ENCODE results near the gene SHANK2.

The SHANK2 gene

DNA sequence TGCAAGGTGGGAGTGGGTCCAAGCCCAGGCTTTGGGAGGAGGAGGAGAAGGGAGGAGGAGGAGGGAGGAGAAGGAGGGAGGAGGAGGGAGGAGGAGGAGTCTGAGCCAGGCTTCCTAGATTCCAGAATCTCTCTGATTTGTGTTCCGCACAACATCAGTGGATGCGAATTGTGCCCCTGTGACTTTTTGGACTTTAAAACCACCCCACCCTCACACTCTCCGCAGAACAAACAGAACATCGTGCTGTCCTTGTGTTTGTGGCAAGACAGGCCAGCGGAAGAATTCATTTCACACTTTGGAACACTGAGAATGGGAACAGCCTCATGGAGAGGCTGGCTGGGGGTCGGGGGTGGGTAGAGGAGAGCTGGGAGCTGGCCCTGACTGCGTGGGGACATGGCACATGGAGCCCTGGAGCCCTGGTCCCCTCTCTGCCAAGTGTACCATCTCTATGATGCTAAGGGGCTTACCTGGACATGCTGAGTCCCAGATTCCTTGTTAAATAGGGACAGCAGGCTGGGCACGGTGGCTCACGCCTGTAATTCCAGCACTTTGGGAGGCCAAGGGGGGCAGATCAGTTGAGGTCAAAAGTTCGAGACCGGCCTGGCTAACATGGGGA is 16.4 kb upstream of the SHANK2 start:
- DNase-seq = no peak

GRCh38 chr11:71267807-71268421 is 15.5 kb upstream of the SHANK2 start:
- no peak for DNase-seq

GRCh38 chr11:71266114-71266833 is 13.9 kb upstream of the SHANK2 start:
- no peak for DNase-seq

GRCh38 chr11:71265559-71266092 is 13.2 kb upstream of the SHANK2 start:
- no peak for DNase-seq

- no peak for DNase-seq
Measured at GRCh38 chr11:71263386-71263785, 11.0 kb upstream of the SHANK2 start.

GRCh38 chr11:71255800-71256479 is 3.6 kb upstream of the SHANK2 start:
- DNase-seq = no peak

GRCh38 chr11:71255323-71255722 is 2.9 kb upstream of the SHANK2 start:
- DNase-seq = no peak

- DNase-seq = no peak
Measured at GRCh38 chr11:71253794-71254193, 1.4 kb upstream of the SHANK2 start.

- DNase-seq = no peak
Measured at GRCh38 chr11:71252770-71253730, 673 bp upstream of the SHANK2 start.

- DNase-seq = no peak
Measured at GRCh38 chr11:71251761-71252268, 562 bp downstream of the SHANK2 start.

GRCh38 chr11:71251151-71251721 is 1.1 kb downstream of the SHANK2 start:
- DNase-seq = no peak

DNA sequence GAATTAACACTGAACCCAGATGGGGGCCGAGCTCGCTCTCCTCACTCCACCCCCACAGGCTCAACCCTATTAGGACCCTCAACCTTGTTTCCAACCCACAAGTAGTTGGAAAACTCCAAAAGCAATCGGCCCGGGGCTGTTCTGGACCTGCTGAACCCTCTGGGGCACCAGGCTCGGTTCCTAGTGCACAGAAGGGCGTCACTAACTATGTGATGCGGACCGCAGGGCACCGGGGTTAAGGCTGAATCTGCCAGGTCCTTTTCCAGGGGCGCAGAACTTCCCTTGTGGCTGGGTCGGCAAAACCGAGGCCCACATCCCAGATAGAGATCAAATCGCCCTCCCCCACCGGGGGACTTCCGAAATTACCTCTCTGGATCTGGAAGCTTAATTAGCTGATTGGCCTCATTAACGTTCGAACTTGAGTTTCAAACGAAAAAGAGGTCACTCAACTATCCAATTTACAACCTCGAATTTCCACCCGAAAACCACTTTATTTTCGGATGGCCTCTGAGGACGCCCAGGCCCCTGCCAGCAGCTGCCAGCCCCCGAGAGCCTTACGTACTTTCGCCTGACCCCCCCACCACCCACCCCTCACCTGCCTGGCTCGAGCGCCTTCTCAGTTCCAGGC is 1.7 kb downstream of the SHANK2 start:
- no peak for DNase-seq

DNA sequence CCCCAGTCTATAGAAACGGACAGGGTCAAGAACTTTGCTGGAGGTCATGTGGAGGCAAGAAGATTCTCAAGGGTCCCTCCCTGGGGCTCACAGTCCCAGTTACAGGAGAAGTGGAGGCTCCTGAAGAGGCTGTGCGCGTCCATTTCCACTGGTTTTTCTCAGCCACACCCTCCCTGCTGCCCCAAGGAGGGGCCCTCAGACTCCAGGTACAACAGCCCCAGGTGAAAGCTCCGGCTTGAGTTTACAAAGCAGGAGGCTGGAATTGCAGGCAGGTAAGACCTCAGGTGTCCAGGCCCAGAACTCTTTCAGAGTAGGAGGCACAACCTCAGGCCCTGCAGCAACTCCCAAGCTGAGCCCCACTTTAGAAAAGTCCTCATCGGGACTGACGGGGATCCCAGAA is 3.1 kb downstream of the SHANK2 start:
- no peak for DNase-seq

DNA sequence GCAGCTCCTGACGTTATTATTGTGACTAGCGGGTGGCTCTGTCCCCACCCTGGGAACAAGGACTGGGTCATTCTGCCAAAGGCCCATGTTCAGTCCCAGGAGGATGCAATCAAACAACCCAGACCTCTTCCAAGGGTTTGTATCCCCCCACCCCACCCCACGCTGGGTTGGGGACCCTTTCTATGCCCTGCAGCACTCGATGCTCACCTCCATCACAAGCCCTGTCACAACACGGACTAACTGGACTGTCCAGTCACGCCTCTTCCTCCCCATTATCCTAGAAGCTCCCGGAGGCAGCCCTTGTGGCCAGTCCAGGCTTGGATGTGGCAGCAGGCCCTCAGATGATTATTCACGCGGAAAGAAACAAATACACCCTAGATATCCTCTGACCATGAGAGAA is 3.7 kb downstream of the SHANK2 start:
- no peak for DNase-seq

GRCh38 chr11:71248251-71248570 is 4.2 kb downstream of the SHANK2 start:
- no peak for DNase-seq

- no peak for DNase-seq
Measured at GRCh38 chr11:71247551-71248250, 4.7 kb downstream of the SHANK2 start.

DNA sequence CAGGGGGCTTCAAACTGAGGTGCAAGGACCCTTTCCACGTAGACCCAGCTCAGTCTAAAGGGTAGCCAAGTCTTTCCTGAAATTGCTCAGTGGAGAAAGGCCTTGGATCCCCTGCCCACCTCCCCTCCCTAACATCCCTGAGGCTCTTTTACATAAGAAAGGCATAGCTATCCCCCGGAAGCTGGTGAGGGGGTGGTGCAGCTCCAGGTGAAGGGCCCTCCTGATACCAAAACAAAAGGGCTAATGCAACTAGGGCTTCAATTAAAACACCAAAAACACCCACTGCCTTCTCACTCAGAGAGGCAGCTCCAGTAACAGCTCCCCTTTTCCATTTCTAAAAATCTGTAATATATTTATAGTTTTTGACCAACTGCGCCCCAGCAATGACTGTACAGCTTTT is 5.8 kb downstream of the SHANK2 start:
- DNase-seq = no peak

- no peak for DNase-seq
Measured at GRCh38 chr11:71245601-71246391, 6.6 kb downstream of the SHANK2 start.

DNA sequence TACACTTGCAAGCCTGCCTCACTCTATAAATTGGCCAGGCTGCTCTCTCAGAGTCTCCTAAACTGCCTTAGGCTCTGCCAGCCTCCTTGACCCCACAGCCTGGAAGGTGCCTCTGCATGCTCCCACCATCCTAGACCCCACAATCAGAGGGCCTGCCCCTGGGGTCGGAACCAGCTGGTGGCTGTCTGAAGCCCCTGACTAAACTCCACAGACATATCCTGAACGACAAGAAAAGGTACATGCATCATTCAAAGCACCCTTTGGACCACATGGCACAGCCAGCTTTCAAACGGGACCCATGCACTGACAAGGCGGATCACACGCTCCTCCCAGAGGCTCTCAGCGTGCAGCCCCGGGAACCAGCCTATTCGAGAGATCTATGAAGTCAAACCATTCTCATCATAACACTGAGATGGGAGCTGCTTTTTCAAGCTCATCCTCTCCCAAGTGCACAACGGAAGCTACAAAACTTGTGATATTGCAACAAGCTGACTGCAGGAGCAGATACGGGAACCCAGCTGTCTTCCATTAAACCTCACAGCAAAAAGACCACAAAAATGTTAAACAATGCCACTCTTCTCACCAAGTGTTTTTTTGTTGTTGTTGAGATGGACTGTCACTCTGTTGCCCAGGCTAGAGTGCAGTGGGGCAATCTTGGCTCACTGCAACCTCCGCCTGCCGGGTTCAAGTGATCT is 8.1 kb downstream of the SHANK2 start:
- no peak for DNase-seq
